Kidney (tissue), 14 donors: ENCODE data around the gene TMTC1. TPM values are rescaled to one million over a fixed set of nuclear protein-coding genes. Genes with fewer than 3 reads are reported as not detected.

Experiments
- DNase-seq, 5 donors: peaks; one replicate each; pipeline ENCODE4 v3.0.0-alpha.2; 2013 to 2020
- FAIRE-seq: peaks from 2 replicates; lab custom pipeline; 2012; peaks lifted over from hg19 to GRCh38; lab: Jason Lieb, UNC
- H3K27ac ChIP-seq, 2 donors: one replicate each; pipeline ENCODE4 v1.7.0; 2013; ENCODE audit warnings: low read depth in 2 of 2, low read length in 2 of 2, inconsistent platforms in 1 of 2
- H3K27me3 ChIP-seq: one replicate; pipeline ENCODE4 v1.7.1; 2013; ENCODE audit warnings: low read length, inconsistent platforms; ENCODE audit not compliant: control insufficient read depth, insufficient read depth
- H3K36me3 ChIP-seq, 3 donors: one replicate each; pipeline versions ENCODE4 v1.7.0 to v1.7.1; 2013; ENCODE audit warnings: low read length in 3 of 3, control low read depth in 1 of 3, inconsistent platforms in 1 of 3; ENCODE audit not compliant: insufficient read depth in 3 of 3, control insufficient read depth in 2 of 3
- H3K4me1 ChIP-seq, 3 donors: one replicate each; pipeline versions ENCODE4 v1.7.0 to v1.7.1; 2013; ENCODE audit warnings: low read length in 3 of 3, inconsistent platforms in 1 of 3, low read depth in 1 of 3; ENCODE audit not compliant: control insufficient read depth in 2 of 3, insufficient read depth in 2 of 3
- H3K4me3 ChIP-seq, 3 donors: one replicate each; pipeline versions ENCODE4 v1.7.0 to v1.8.1; 2013; ENCODE audit warnings: low read length in 3 of 3, control low read depth in 1 of 3, inconsistent platforms in 1 of 3
- H3K9ac ChIP-seq, 3 donors: one replicate each; pipeline versions ENCODE4 v1.7.0 to v1.7.1; 2013; ENCODE audit warnings: low read length in 3 of 3, control low read depth in 1 of 3, inconsistent platforms in 1 of 3
- H3K9me3 ChIP-seq, 3 donors: one replicate each; pipeline versions ENCODE4 v1.7.0 to v1.7.1; 2013; ENCODE audit warnings: low read length in 3 of 3, control low read depth in 1 of 3, inconsistent platforms in 1 of 3; ENCODE audit not compliant: control insufficient read depth in 2 of 3, insufficient read depth in 1 of 3
- intact Hi-C: fragments of 100-400 bp; cut with DNase I; formaldehyde crosslinking; loops from one replicate; pipeline ENCODE4 v1.11.1; 2022
- polyA plus RNA-seq: library from polyadenylated mRNA; stranded (reverse); fragments of 350-450 nt; fragmentation: Illumina TruSeq; extraction: RNeasy Lipid Tissue Mini Kit (QIAGEN cat#74804); gene quantifications from one replicate; pipeline ENCODE4 v1.2.3, GENCODE V29; 2014; ENCODE audit warnings: low read depth, low replicate concordance; ENCODE audit not compliant: insufficient read depth
- total RNA-seq: library from RNA; stranded (reverse); fragmentation: NEBNext Ultra II Directional; extraction: Animal tissue kit (Norgen Biotek cat#: 25700); gene quantifications from one replicate; pipeline ENCODE4 v1.2.1, GENCODE V29; 2021
- TF ChIP-seq, protein P1 (sequence below): IDR thresholded peaks from 3 replicates; pipeline ENCODE4 v1.5.1; 2012; ENCODE audit warnings: mild to moderate bottlenecking, moderate library complexity, borderline replicate concordance; ENCODE audit not compliant: insufficient read depth; ENCODE audit errors: extremely low read depth
- donor health status: control.
- donor health status: control.
- donor health status: control.
- donor health status: control.
- donor health status: control.
- donor health status: DM: yes; HTN: yes; CAD: no.
- donor health status: Normal renal cell carcinoma (clear cell type).

Gene TMTC1
- total and polyA plus RNA-seq, 2 donors from 2014 or later = 10.9 to 58.8 TPM

DNA sequence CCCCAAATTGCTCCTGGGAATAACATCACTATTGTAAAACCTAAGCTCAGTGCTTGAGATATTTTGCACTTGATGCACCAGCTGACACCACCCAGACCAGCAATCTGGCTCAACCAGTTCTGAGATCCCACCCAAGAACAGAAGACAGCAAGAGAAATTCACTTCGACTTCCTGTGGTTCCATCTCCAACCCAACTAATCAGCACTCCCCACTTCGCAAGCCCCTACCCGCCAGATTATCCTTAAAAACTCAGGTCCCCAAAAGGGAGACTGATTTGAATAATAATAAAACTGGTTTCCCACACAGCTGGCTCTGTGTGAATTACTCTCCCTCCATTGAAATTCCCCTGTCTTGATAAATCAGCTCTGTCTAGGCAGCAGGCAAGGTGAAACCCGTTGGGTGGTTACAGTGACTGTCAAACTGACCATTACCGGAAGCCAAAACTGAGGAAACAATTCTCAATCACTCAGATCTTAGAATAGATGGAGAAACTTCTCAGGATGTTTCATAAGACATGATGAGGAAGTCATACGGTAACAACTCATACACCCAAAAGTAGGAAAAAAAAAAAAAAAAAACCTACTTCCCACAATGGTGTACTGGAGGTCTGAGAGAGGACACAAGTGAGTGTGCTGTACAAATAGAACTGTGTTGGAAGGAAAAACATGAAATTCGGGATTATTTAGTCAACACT is 92.4 kb downstream of the TMTC1 start:
- H3K27me3 ChIP-seq = no peaks in the 10 kb centered on the region
- intact Hi-C loops = no loop called here
- H3K4me1 ChIP-seq = no peaks in the 10 kb centered on the region
- DNase-seq (no peak), FAIRE-seq (no peak)
- no peak overlapping the region for H3K4me3 ChIP-seq
- H3K9ac ChIP-seq = no peak overlapping the region
- H3K9me3 ChIP-seq = no peaks in the 10 kb centered on the region
- TF ChIP-seq, protein P1, sequence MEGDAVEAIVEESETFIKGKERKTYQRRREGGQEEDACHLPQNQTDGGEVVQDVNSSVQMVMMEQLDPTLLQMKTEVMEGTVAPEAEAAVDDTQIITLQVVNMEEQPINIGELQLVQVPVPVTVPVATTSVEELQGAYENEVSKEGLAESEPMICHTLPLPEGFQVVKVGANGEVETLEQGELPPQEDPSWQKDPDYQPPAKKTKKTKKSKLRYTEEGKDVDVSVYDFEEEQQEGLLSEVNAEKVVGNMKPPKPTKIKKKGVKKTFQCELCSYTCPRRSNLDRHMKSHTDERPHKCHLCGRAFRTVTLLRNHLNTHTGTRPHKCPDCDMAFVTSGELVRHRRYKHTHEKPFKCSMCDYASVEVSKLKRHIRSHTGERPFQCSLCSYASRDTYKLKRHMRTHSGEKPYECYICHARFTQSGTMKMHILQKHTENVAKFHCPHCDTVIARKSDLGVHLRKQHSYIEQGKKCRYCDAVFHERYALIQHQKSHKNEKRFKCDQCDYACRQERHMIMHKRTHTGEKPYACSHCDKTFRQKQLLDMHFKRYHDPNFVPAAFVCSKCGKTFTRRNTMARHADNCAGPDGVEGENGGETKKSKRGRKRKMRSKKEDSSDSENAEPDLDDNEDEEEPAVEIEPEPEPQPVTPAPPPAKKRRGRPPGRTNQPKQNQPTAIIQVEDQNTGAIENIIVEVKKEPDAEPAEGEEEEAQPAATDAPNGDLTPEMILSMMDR = no peak
- no peak overlapping the region for H3K27ac ChIP-seq
- no peaks in the 10 kb centered on the region for H3K36me3 ChIP-seq

DNA sequence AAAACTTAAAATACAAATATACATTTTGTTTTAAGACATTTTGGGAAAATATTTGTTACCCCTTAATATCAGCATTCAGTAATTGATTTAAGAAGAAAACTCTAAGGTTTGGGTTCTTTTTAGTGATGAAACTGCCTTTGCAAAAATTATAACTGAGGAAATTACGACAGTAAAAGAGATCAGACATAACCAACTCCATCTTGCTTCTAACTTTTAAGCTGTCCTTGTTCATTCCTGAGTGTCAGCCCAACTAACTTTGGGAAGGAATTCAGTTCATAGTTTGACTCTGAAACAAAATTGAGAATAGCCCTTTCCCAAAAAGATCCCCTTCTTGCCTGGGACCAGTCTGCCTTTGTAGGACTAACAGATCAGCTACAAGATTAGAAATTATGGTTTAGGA is 93.0 kb downstream of the TMTC1 start:
- no peak for DNase-seq
- Histone ChIP-seq H3K9ac (no peak overlapping the region), H3K27ac (no peak overlapping the region), H3K4me3 (no peak overlapping the region), H3K9me3 (no peaks in the 10 kb centered on the region), H3K4me1 (no peaks in the 10 kb centered on the region), H3K27me3 (no peaks in the 10 kb centered on the region), H3K36me3 (no peaks in the 10 kb centered on the region)
- TF ChIP-seq, protein P1 = no peak
- intact Hi-C loops = no loop called here
- FAIRE-seq = no peak

DNA sequence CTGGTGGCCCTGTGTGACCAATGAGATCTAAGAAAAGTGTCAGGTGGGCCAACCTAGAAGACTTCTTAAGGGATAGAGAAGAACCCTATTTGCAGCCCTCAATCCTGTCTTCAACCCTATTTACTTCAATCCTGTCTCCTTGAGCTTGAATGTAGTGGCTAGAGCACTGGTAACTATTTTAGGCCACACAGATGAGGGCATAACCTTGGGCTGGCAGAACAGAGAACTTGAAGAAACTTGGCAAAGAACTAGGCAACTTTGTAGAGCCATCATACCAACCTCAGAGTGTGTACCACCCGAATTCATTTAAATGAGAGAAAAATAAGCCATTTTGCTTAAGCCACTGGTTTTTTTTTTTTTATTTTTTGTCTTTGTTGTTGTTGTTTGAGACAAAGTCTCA is 94.8 kb downstream of the TMTC1 start:
- no peaks in the 10 kb centered on the region for H3K27me3 ChIP-seq
- peaks cover 0 to 5% (median 0%) of the 10 kb centered on the region in 3 donors for H3K4me1 ChIP-seq
- H3K9ac ChIP-seq = no peak overlapping the region
- no peak overlapping the region for H3K4me3 ChIP-seq
- H3K36me3 ChIP-seq = no peaks in the 10 kb centered on the region
- intact Hi-C loops = no loop called here
- no peak overlapping the region for H3K27ac ChIP-seq
- H3K9me3 ChIP-seq = no peaks in the 10 kb centered on the region
- FAIRE-seq (no peak), DNase-seq (no peak)
- TF ChIP-seq, protein P1 = no peak
